K562 (cell line): ENCODE data around the gene HNRNPLL. TPM values are rescaled to one million over a fixed set of nuclear protein-coding genes. Genes with fewer than 3 reads are reported as not detected.

ENCODE experiments used
- ARID1B ChIP-seq: fragments of 450-650 bp; IDR thresholded peaks from 2 replicates; pipeline ENCODE4 v1.6.1; 2016; ENCODE audit warnings: antibody characterized with exemption, mild to moderate bottlenecking, inconsistent platforms
- GABPA ChIP-seq: fragments of 200-800 bp; sonication (Bioruptor generic); conservative IDR thresholded peaks from 2 replicates; pipeline ENCODE4 v1.6.1; 2016; ENCODE audit warnings: low read depth, missing genetic modification characterization, missing compliant biosample characterization
- KLF13 ChIP-seq: fragments of 450-650 bp; IDR thresholded peaks from 2 replicates; pipeline ENCODE4 v1.6.1; 2016; ENCODE audit warnings: missing genetic modification characterization, low read depth, mild to moderate bottlenecking, missing compliant biosample characterization, moderate library complexity, borderline replicate concordance
- RFX7 ChIP-seq: fragments of 250-450 bp; sonication (Bioruptor Pico); IDR thresholded peaks from 2 replicates; pipeline ENCODE4 v1.5.1; 2021; ENCODE audit warnings: mild to moderate bottlenecking
- SMAD3 ChIP-seq: fragments of 450-650 bp; formaldehyde crosslinking; conservative IDR thresholded peaks from 2 replicates; pipeline ENCODE4 v1.4.0; 2020; ENCODE audit warnings: mild to moderate bottlenecking
- TCF7 ChIP-seq: sonication (generic); IDR thresholded peaks from 2 replicates; pipeline ENCODE4 v1.6.1; 2016; ENCODE audit warnings: antibody characterized with exemption, borderline replicate concordance
- TRIM28 ChIP-seq: fragments of 450-650 bp; IDR thresholded peaks from 2 replicates; pipeline ENCODE4 v1.6.1; 2017
- polyA plus RNA-seq, 8 experiments: library from polyadenylated mRNA; depleted of rRNA in 4 of 8; stranded (reverse) in 5 of 8; unstranded in 3 of 8; fragments of >200 nt; fragmentation: Nextera tagmentation in 2 of 8; fragmentation: Illumina TruSeq in 1 of 8; extraction: Ambion mirVana in 2 of 8; extraction: Trizol in 1 of 8; gene quantifications; 2 replicates each; pipeline versions ENCODE4 v1.2.1 to v1.2.3, GENCODE V29; 2011 to 2014; ENCODE audit warnings: inconsistent platforms in 1 of 8, missing spikeins in 1 of 8
- total RNA-seq, 7 experiments: library from RNA; depleted of rRNA in 6 of 7; stranded (reverse); fragments of >200 nt in 6 of 7; fragmentation: Illumina TruSeq in 2 of 7; extraction: Trizol in 2 of 7; gene quantifications; 2 replicates each; pipeline versions ENCODE4 v1.2.1 to v1.2.3, GENCODE V29; 2011 to 2021; ENCODE audit warnings: low replicate concordance in 1 of 7
- TF ChIP-seq, protein P1 (sequence below): fragments of 450-650 bp; IDR thresholded peaks from 2 replicates; pipeline ENCODE4 v1.6.1; 2016
- TF ChIP-seq, protein P2 (sequence below): sonication (generic); formaldehyde crosslinking; IDR thresholded peaks from 2 replicates; pipeline ENCODE4 v1.8.1; 2022; ENCODE audit warnings: missing genetic modification reagents
- TF ChIP-seq, protein P3 (sequence below), 2 experiments: fragments of 450-650 bp; formaldehyde crosslinking in 1 of 2; IDR thresholded peaks; 2 replicates each; pipeline versions ENCODE4 v1.4.0 to v1.6.1; 2014 to 2020; ENCODE audit warnings: mild to moderate bottlenecking in 2 of 2, borderline replicate concordance in 1 of 2, low read depth in 1 of 2
- TF ChIP-seq, protein P4 (sequence below), 2 experiments: fragments of 450-650 bp; conservative IDR thresholded peaks; 2 replicates each; pipeline ENCODE4 v1.6.1; 2017; ENCODE audit warnings: mild to moderate bottlenecking in 2 of 2, moderate library complexity in 2 of 2
- TF ChIP-seq, protein P5 (sequence below): fragments of 250-450 bp; sonication (Bioruptor Pico); IDR thresholded peaks from 2 replicates; pipeline ENCODE4 v1.8.0; 2021; ENCODE audit warnings: borderline replicate concordance, mild to moderate bottlenecking, moderate library complexity; ENCODE audit not compliant: poor library complexity, severe bottlenecking
- TF ChIP-seq, protein P6 (sequence below): IDR thresholded peaks from 2 replicates; pipeline ENCODE4 v1.6.1; 2016; ENCODE audit warnings: missing genetic modification characterization, missing compliant biosample characterization

Gene HNRNPLL
- total and polyA plus RNA-seq, 9 of the 15 experiments (the other 6 are each of a cell fraction or from before 2014, with no cell fraction given), result 19.8 to 135 (median 57.8) TPM

DNA sequence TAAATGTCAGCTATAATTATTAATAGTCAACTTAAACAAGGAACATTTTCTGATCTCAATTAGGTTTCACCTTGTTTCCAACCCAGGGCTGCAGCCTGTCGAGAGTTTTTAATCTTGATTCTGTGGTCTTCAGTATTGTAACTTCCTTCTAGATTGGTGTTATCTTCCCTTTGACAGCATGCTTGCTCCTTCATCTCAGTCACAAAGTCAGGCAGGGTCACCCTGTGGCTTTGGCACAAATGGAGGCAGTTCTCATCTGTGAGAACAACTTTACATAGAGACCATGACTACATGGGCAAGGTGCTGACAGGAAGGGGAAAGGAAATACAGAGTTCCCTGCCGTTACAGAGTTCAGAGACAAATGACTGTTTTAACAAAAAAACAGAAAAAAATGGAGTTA is 50.5 kb downstream of the HNRNPLL start (continued):
- TF ChIP-seq, protein P1, sequence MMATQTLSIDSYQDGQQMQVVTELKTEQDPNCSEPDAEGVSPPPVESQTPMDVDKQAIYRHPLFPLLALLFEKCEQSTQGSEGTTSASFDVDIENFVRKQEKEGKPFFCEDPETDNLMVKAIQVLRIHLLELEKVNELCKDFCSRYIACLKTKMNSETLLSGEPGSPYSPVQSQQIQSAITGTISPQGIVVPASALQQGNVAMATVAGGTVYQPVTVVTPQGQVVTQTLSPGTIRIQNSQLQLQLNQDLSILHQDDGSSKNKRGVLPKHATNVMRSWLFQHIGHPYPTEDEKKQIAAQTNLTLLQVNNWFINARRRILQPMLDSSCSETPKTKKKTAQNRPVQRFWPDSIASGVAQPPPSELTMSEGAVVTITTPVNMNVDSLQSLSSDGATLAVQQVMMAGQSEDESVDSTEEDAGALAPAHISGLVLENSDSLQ, result peak; percentile 64
- TF ChIP-seq ARID1B (peak; percentile 90), TRIM28 (no peak), TCF7 (peak; percentile 97), KLF13 (tag) (no peak), GABPA (tag) (peak; percentile 65), SMAD3 (CRISPR knock-in tag) (no peak), RFX7 (CRISPR knock-in tag) (no peak)
- TF ChIP-seq, protein P2, sequence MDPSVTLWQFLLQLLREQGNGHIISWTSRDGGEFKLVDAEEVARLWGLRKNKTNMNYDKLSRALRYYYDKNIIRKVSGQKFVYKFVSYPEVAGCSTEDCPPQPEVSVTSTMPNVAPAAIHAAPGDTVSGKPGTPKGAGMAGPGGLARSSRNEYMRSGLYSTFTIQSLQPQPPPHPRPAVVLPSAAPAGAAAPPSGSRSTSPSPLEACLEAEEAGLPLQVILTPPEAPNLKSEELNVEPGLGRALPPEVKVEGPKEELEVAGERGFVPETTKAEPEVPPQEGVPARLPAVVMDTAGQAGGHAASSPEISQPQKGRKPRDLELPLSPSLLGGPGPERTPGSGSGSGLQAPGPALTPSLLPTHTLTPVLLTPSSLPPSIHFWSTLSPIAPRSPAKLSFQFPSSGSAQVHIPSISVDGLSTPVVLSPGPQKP, result no peak
- TF ChIP-seq, protein P3, sequence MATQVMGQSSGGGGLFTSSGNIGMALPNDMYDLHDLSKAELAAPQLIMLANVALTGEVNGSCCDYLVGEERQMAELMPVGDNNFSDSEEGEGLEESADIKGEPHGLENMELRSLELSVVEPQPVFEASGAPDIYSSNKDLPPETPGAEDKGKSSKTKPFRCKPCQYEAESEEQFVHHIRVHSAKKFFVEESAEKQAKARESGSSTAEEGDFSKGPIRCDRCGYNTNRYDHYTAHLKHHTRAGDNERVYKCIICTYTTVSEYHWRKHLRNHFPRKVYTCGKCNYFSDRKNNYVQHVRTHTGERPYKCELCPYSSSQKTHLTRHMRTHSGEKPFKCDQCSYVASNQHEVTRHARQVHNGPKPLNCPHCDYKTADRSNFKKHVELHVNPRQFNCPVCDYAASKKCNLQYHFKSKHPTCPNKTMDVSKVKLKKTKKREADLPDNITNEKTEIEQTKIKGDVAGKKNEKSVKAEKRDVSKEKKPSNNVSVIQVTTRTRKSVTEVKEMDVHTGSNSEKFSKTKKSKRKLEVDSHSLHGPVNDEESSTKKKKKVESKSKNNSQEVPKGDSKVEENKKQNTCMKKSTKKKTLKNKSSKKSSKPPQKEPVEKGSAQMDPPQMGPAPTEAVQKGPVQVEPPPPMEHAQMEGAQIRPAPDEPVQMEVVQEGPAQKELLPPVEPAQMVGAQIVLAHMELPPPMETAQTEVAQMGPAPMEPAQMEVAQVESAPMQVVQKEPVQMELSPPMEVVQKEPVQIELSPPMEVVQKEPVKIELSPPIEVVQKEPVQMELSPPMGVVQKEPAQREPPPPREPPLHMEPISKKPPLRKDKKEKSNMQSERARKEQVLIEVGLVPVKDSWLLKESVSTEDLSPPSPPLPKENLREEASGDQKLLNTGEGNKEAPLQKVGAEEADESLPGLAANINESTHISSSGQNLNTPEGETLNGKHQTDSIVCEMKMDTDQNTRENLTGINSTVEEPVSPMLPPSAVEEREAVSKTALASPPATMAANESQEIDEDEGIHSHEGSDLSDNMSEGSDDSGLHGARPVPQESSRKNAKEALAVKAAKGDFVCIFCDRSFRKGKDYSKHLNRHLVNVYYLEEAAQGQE (IDR thresholded peaks at IDR 0.05; ENCODE audit: borderline replicate concordance), result no peak
- TF ChIP-seq, protein P3 (CRISPR knock-in tag; IDR thresholded peaks at IDR 0.05; ENCODE audit: low read depth), result no peak
- TF ChIP-seq, protein P4, sequence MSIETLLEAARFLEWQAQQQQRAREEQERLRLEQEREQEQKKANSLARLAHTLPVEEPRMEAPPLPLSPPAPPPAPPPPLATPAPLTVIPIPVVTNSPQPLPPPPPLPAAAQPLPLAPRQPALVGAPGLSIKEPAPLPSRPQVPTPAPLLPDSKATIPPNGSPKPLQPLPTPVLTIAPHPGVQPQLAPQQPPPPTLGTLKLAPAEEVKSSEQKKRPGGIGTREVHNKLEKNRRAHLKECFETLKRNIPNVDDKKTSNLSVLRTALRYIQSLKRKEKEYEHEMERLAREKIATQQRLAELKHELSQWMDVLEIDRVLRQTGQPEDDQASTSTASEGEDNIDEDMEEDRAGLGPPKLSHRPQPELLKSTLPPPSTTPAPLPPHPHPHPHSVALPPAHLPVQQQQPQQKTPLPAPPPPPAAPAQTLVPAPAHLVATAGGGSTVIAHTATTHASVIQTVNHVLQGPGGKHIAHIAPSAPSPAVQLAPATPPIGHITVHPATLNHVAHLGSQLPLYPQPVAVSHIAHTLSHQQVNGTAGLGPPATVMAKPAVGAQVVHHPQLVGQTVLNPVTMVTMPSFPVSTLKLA (conservative IDR thresholded peaks at IDR 0.05), result peak in 1 of 2 experiments; percentile 33; a peak in 2 of 4 replicates
- TF ChIP-seq, protein P5, sequence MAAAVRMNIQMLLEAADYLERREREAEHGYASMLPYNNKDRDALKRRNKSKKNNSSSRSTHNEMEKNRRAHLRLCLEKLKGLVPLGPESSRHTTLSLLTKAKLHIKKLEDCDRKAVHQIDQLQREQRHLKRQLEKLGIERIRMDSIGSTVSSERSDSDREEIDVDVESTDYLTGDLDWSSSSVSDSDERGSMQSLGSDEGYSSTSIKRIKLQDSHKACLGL (CRISPR knock-in tag), result no peak
- TF ChIP-seq, protein P6, sequence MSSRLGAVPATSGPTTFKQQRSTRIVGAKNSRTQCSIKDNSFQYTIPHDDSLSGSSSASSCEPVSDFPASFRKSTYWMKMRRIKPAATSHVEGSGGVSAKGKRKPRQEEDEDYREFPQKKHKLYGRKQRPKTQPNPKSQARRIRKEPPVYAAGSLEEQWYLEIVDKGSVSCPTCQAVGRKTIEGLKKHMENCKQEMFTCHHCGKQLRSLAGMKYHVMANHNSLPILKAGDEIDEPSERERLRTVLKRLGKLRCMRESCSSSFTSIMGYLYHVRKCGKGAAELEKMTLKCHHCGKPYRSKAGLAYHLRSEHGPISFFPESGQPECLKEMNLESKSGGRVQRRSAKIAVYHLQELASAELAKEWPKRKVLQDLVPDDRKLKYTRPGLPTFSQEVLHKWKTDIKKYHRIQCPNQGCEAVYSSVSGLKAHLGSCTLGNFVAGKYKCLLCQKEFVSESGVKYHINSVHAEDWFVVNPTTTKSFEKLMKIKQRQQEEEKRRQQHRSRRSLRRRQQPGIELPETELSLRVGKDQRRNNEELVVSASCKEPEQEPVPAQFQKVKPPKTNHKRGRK (tag), result no peak
